CD4-positive, alpha-beta T cell treated with Interferon gamma for 1 hour (primary cell): ENCODE measurements around the gene RAB1B.

ENCODE experiments used
- DNase-seq: peaks from one replicate; pipeline ENCODE4 v3.0.0-alpha.2; 2020

Gene RAB1B

GRCh38 chr11:66285250-66285947, 17.0 kb downstream of the RAB1B start:
- no peak for DNase-seq

GRCh38 chr11:66286699-66287098, 18.3 kb downstream of the RAB1B start:
- DNase-seq, result no peak

GRCh38 chr11:66287211-66287888, 18.9 kb downstream of the RAB1B start:
- no peak for DNase-seq

GRCh38 chr11:66287889-66288670, 19.6 kb downstream of the RAB1B start:
- no peak for DNase-seq

GRCh38 chr11:66288671-66289547, 20.5 kb downstream of the RAB1B start, which contains the start of gene YIF1A:
Gene YIF1A, minus strand, starts transcription at chr11:66289143. Its CDS starts 158 bp downstream, at chr11:66288985.
- peak; percentile 100 for DNase-seq

- DNase-seq, result no peak
Measured at GRCh38 chr11:66289548-66290329, 21.3 kb downstream of the RAB1B start.

- DNase-seq, result no peak
Measured at GRCh38 chr11:66290330-66290621, 21.8 kb downstream of the RAB1B start.

- no peak for DNase-seq
Measured at GRCh38 chr11:66291303-66291705, 22.9 kb downstream of the RAB1B start.

- DNase-seq, result no peak
Measured at GRCh38 chr11:66291706-66292542, 23.5 kb downstream of the RAB1B start, which contains the start of gene TMEM151A. Gene TMEM151A, plus strand, starts transcription at chr11:66291894. Its CDS starts 120 bp downstream, at chr11:66292014.

- no peak for DNase-seq
Measured at GRCh38 chr11:66292543-66293332, 24.3 kb downstream of the RAB1B start.

- no peak for DNase-seq
Measured at GRCh38 chr11:66293352-66293751, 24.9 kb downstream of the RAB1B start.

GRCh38 chr11:66293777-66294625, 25.6 kb downstream of the RAB1B start:
- no peak for DNase-seq

- DNase-seq, result no peak
Measured at GRCh38 chr11:66294626-66295620, 26.5 kb downstream of the RAB1B start.

GRCh38 chr11:66297610-66298009, 29.2 kb downstream of the RAB1B start:
- DNase-seq, result no peak

- no peak for DNase-seq
Measured at GRCh38 chr11:66299186-66299585, 30.7 kb downstream of the RAB1B start.

- DNase-seq, result no peak
Measured at GRCh38 chr11:66302656-66303055, 34.2 kb downstream of the RAB1B start.

GRCh38 chr11:66309475-66309874, 41.0 kb downstream of the RAB1B start:
- DNase-seq, result no peak

GRCh38 chr11:66310324-66310723, 41.9 kb downstream of the RAB1B start:
- no peak for DNase-seq
